Measurements from ENCODE around the gene IRF9.

DNA sequence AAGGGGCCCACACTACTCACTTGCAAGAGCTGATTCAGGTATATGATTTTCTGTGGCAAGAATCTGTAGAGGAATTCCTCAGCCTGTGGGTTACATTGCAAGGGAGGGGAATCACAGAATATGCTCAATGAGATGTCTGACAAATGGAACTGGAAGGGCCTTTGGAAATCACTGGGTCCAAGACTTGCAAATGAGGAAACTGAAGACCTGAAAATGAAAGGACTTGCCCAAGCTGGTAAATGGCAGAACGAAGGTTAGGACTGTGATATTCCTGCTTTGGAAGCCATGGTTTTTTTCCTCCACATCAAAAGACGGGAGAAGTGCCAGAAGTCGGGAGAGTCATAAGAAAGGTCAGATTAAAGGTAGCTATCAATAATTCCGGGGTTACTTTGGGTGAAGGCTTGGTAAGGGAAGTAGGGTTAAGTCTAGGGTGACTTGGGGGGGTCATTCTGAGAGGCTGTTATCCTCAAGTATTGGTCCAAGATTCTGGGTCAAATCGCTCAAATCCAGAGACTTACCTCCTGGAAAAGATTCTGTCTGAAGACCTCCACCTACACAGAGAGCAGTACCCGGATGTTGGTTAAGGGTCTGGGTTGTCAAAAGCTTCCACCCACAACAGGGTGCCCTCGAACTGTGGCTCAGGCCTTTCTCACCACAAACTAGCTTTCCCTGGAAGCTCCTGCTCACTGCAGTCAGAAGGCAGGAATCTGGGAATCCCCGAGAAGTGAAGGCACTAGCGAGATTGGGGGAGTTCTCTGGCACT, 15.2 kb upstream of the IRF9 start:
- TF ChIP-seq POLR2AphosphoS5 (IDR thresholded peaks at IDR 0.05; ENCODE audit: low read depth, low read length), result no peak
- no peak for TF ChIP-seq REST (IDR thresholded peaks at IDR 0.05; ENCODE audit: insufficient read depth in 1 of 2, low read depth in 2 of 2, low read length in 2 of 2)
- TF ChIP-seq TAF1 (IDR thresholded peaks at IDR 0.05; ENCODE audit: borderline replicate concordance, insufficient read depth, low read length), result no peak
- TF ChIP-seq SIN3A (IDR thresholded peaks at IDR 0.05; ENCODE audit: borderline replicate concordance, insufficient read depth, low read length), result no peak

Data from PFSK-1 (cell line).